Astrocyte of the cerebellum (primary cell): Measurements from ENCODE around the gene SMARCD3.
A peak's percentile ranks its signal among the peaks of the same experiment; 100 is the strongest.

ENCODE experiments used
- DNase-seq: peaks from one replicate; pipeline ENCODE4 v3.0.0-alpha.2; 2011; ENCODE audit warnings: low read depth
- H3K4me3 ChIP-seq: 2 replicates; pipeline ENCODE4 v1.5.1; 2011; ENCODE audit warnings: mild to moderate bottlenecking, low read depth, low read length, moderate library complexity
- in situ Hi-C: cut with HindIII; loops from 2 replicates; pipeline ENCODE4 v1.10.0; 2017; ENCODE audit warnings: low sequenced_read_pairs
- TF ChIP-seq, protein P1 (sequence below): IDR thresholded peaks from 2 replicates; pipeline ENCODE4 v1.5.1; 2012; ENCODE audit warnings: low read length, low read depth, moderate library complexity, mild to moderate bottlenecking; ENCODE audit errors: missing control alignments

The SMARCD3 gene

DNA sequence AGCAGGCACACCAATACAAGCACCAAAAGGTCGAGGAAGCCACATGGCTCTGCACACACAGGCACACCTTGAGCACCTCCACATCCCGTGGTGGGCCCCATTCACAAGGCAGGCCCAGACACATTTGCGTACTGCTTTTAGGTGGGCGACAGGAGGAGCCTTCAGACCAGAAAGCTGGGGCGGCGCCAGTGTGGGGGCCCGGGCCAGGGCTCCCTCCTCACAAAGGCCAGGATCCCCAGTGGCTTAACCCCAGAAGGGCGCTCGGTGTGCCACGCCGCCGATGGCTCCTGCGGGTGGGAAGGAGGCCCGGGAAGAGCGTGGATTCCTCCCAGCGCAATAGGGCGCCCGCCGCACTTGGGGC is 2.8 kb upstream of the SMARCD3 start:
- in situ Hi-C loops: no loop called here
- H3K4me3 ChIP-seq: peak overlapping the region; percentile 59
- TF ChIP-seq, protein P1, sequence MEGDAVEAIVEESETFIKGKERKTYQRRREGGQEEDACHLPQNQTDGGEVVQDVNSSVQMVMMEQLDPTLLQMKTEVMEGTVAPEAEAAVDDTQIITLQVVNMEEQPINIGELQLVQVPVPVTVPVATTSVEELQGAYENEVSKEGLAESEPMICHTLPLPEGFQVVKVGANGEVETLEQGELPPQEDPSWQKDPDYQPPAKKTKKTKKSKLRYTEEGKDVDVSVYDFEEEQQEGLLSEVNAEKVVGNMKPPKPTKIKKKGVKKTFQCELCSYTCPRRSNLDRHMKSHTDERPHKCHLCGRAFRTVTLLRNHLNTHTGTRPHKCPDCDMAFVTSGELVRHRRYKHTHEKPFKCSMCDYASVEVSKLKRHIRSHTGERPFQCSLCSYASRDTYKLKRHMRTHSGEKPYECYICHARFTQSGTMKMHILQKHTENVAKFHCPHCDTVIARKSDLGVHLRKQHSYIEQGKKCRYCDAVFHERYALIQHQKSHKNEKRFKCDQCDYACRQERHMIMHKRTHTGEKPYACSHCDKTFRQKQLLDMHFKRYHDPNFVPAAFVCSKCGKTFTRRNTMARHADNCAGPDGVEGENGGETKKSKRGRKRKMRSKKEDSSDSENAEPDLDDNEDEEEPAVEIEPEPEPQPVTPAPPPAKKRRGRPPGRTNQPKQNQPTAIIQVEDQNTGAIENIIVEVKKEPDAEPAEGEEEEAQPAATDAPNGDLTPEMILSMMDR: no peak
- no peak for DNase-seq

DNA sequence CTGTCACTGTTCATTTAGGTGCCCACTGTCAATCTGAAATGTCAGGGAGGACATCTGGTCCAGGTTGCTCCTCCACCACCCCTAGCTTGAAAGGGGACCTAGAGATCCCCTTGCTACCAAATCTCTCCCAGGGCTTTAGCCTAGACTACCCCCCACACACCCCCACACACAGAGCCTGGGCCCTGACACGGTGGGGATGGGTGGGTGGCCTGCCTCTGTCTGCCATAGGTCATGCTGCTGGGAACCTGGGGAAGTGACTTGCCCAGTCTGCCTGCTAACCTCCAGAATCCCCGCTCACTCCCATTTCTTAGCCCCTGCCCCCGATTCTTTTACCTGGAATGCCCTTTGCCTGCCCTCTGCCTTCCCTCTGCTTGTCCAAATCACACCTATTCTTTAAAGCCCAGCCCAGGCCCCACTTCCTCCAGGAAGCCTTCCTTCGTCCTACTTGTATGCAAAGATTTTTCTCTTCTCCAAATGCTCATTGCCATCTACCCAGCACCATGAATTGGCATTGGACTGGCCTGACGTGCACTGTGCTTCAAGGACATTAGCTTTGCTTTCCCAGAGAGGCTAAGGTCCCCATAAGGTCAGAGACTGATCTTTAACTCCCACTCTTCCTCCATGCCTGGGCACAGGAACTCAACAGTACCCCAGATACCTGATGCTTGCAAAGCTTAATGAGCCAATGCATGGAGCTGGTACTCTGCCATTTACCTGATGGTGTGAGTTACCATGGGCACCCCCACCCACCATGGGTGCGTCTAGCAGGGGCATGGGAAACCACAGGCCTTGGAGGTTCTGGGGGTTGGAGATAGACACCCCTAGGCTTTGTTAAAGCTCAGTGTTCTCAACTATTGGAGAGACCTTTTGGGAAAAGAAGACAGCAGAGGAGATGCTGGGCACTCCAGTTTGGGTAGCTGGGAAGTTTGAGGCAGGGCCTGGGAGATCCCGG is 2.0 kb upstream of the SMARCD3 start:
- DNase-seq: no peak
- TF ChIP-seq, protein P1: no peak
- in situ Hi-C loops: no loop called here
- H3K4me3 ChIP-seq: no peak overlapping the region

DNA sequence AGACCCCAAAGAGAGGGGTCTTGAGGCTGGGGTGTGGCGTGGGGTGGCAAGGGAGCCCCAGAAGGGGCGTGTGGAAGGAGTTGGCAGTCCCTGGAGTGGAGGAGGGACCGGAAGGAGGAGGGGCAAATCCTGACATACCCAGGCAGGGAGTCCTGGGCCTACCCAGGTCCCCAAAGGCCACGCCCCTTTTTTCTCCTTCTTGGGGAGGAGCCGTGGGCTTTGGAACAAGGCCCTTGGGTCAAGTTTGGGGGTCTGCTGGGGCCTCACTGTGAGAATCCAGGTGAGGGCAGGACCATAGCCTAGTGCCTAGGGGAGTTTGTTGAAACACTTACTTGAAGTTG is 1.2 kb upstream of the SMARCD3 start:
- H3K4me3 ChIP-seq: peak overlapping the region; percentile 84

DNA sequence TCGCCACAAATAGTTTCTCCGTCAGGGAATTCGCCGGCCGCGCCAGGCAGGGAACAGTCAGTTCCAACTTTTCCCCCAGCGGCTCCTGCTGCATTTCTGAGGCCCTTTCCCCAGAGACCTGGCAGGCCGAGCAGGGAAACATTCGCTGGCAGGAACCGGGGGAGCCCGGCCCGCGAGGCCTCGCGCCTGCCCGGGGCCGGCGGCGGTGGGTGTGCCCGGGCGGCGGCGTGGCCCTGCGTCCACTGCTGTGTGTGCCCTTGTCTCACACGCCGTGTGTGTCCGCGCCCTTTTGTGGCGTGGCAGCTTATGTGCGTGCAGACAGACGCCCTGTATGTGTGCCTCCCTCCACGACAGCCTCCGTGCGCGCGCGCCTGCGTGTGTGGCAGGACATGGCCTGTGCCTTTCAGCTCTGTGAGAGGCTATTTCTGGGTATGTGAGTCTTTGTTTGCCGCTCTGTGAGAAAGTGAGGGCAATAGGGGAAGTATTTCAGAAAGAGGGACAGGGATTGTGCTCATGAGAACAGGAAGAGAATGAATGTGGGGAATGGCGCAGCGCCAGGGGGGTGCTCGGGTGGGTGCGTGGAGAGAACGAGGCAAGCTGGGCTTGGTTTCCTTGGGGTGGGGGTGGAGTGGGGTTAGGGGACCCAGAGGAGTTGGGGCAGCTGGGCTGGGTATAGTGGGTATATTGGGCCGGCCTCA is 689 bp upstream of the SMARCD3 start:
- H3K4me3 ChIP-seq: peak overlapping the region; percentile 84

More for the DNA sequence above, 1.2 kb upstream of the SMARCD3 start:
- DNase-seq: no peak
- in situ Hi-C loops: no loop called here
- TF ChIP-seq, protein P1: no peak

DNA sequence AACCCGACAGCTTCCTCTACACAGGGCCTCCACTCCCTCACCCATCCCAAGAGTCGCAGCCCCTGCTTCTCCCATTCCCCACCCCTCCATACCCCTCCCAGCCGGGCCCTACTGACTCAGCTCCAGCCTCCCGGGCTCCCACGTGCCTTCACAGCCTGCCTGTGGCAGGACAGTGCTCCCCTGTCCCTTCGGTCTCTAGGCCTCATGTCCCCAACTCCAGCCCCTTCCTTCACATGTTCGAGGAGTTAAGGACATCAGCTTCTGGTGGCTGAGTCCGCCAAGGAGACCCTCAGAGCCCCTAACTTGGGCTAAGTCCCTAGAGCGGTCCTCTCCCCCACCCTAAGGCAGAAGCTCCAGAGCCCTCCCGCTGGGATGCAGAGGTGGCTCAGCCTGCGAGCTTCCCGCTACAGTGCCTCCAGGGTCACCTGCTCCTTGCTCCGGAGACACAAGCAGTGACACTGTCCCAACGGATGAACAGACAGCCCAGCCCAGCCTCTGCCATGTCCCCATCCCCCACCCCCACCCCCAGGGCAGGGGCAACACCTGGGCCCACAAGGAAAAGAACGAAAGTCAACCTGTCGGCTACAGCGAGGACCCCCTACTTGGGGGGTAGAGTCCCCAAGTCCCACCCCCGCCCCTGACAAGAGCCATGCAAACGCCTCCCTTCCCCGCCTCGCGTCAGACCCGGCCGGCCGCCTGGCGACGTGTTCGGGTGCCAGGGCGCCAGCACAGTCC is 716 bp downstream of the SMARCD3 start:
- TF ChIP-seq, protein P1: no peak
- in situ Hi-C loops: no loop called here
- H3K4me3 ChIP-seq: peak overlapping the region; percentile 84
- no peak for DNase-seq

More for the DNA sequence above, 689 bp upstream of the SMARCD3 start:
- in situ Hi-C loops: no loop called here
- DNase-seq: no peak
- TF ChIP-seq, protein P1: no peak

DNA sequence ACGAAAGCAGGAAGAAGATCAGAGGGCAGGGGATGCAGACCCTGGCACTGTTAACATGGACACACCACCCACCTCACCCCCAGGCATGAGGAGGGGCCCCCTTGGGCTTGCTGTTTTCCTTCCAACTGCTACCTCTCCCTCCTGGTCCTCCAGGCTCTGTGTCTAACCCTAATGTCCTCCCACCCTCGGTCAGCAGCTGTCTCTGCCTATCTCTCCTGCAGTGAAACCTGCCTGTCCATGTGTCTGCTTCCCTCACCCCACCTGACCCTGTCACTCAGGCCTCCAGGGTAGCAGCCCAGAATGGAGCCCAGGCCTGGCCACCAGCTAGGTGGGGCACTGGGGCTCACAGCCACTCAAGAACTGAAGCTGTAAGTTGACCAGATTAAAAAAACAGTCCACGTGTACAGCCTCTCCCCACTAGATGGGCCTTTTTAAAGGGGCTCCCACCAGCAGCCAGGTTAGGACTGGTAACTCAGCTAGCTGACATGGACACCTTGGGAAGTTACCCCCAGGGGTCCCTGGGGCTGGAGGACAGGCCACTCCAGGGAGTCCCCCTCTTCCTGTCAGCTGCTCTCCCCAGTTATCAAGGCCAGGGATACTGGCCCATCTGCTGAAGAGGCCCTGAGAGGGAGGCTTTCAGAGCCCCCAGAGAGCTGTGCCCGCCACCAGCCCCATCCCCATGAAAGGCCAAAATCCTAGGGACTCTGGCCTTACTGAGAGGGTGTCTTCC is 1.5 kb downstream of the SMARCD3 start:
- TF ChIP-seq, protein P1: no peak
- in situ Hi-C loops: no loop called here
- peak overlapping the region; percentile 84 for H3K4me3 ChIP-seq
- DNase-seq: no peak
